ENCODE measurements around the gene NTM.

The NTM gene

GRCh38 chr11:131969261-131969660, 598.8 kb downstream of the NTM start:
- no peaks in the 10 kb centered on the region for H3K36me3 ChIP-seq (ENCODE audit: insufficient read depth, low read length)
- H3K9me2 ChIP-seq (replicated peaks; ENCODE audit: low read depth, low read length): no peaks in the 10 kb centered on the region
- H3K79me2 ChIP-seq (ENCODE audit: insufficient read depth, low read length): no peaks in the 10 kb centered on the region
- H3K4me2 ChIP-seq (ENCODE audit: low read depth, low read length, poor library complexity, severe bottlenecking): no peak overlapping the region
- no peak overlapping the region for H2AFZ ChIP-seq (ENCODE audit: low read length)
- no peaks in the 10 kb centered on the region for H4K20me1 ChIP-seq (ENCODE audit: insufficient read depth, low read length, poor library complexity, severe bottlenecking)
- no peaks in the 10 kb centered on the region for H3K9me3 ChIP-seq (ENCODE audit: insufficient read depth, low read depth, low read length)
- TF ChIP-seq, protein P1, sequence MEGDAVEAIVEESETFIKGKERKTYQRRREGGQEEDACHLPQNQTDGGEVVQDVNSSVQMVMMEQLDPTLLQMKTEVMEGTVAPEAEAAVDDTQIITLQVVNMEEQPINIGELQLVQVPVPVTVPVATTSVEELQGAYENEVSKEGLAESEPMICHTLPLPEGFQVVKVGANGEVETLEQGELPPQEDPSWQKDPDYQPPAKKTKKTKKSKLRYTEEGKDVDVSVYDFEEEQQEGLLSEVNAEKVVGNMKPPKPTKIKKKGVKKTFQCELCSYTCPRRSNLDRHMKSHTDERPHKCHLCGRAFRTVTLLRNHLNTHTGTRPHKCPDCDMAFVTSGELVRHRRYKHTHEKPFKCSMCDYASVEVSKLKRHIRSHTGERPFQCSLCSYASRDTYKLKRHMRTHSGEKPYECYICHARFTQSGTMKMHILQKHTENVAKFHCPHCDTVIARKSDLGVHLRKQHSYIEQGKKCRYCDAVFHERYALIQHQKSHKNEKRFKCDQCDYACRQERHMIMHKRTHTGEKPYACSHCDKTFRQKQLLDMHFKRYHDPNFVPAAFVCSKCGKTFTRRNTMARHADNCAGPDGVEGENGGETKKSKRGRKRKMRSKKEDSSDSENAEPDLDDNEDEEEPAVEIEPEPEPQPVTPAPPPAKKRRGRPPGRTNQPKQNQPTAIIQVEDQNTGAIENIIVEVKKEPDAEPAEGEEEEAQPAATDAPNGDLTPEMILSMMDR (conservative IDR thresholded peaks at IDR 0.05; ENCODE audit: low read length): no peak
- TF ChIP-seq EZH2phosphoT487 (IDR thresholded peaks at IDR 0.05; ENCODE audit: borderline replicate concordance): no peak
- no peaks in the 10 kb centered on the region for H3K27me3 ChIP-seq (ENCODE audit: insufficient read depth, low read length, poor library complexity, severe bottlenecking)
- no peak overlapping the region for H3K4me3 ChIP-seq (ENCODE audit: low read length, poor library complexity, severe bottlenecking)
- no peaks in the 10 kb centered on the region for H3K4me1 ChIP-seq (ENCODE audit: insufficient read depth, low read length, poor library complexity, severe bottlenecking)
- no peaks in the 10 kb centered on the region for H3F3A ChIP-seq (ENCODE audit: low read depth)
- no peak overlapping the region for H3K9ac ChIP-seq (ENCODE audit: low read depth, low read length, poor library complexity, severe bottlenecking)

- TF ChIP-seq, protein P1 (conservative IDR thresholded peaks at IDR 0.05; ENCODE audit: low read length): no peak
- Histone ChIP-seq H2AFZ (ENCODE audit: low read length) (no peak overlapping the region), H3K9me3 (ENCODE audit: insufficient read depth, low read depth, low read length) (no peaks in the 10 kb centered on the region), H4K20me1 (ENCODE audit: insufficient read depth, low read length, poor library complexity, severe bottlenecking) (no peaks in the 10 kb centered on the region), H3K79me2 (ENCODE audit: insufficient read depth, low read length) (no peaks in the 10 kb centered on the region), H3K4me2 (ENCODE audit: low read depth, low read length, poor library complexity, severe bottlenecking) (no peak overlapping the region), H3K27me3 (ENCODE audit: insufficient read depth, low read length, poor library complexity, severe bottlenecking) (no peaks in the 10 kb centered on the region), H3K36me3 (ENCODE audit: insufficient read depth, low read length) (no peaks in the 10 kb centered on the region), H3K4me3 (ENCODE audit: low read length, poor library complexity, severe bottlenecking) (no peak overlapping the region), H3K9ac (ENCODE audit: low read depth, low read length, poor library complexity, severe bottlenecking) (no peak overlapping the region), H3F3A (ENCODE audit: low read depth) (no peaks in the 10 kb centered on the region), H3K4me1 (ENCODE audit: insufficient read depth, low read length, poor library complexity, severe bottlenecking) (no peaks in the 10 kb centered on the region), H3K9me2 (replicated peaks; ENCODE audit: low read depth, low read length) (no peaks in the 10 kb centered on the region)
Measured at GRCh38 chr11:131973061-131973460, 602.6 kb downstream of the NTM start.

- Histone ChIP-seq H3K9me2 (replicated peaks; ENCODE audit: low read depth, low read length) (no peaks in the 10 kb centered on the region), H3K36me3 (ENCODE audit: insufficient read depth, low read length) (no peaks in the 10 kb centered on the region), H3K9ac (ENCODE audit: low read depth, low read length, poor library complexity, severe bottlenecking) (no peak overlapping the region), H3F3A (ENCODE audit: low read depth) (no peaks in the 10 kb centered on the region), H3K4me3 (ENCODE audit: low read length, poor library complexity, severe bottlenecking) (no peak overlapping the region), H3K4me2 (ENCODE audit: low read depth, low read length, poor library complexity, severe bottlenecking) (no peak overlapping the region), H4K20me1 (ENCODE audit: insufficient read depth, low read length, poor library complexity, severe bottlenecking) (no peaks in the 10 kb centered on the region), H3K9me3 (ENCODE audit: insufficient read depth, low read depth, low read length) (no peaks in the 10 kb centered on the region), H3K4me1 (ENCODE audit: insufficient read depth, low read length, poor library complexity, severe bottlenecking) (no peaks in the 10 kb centered on the region), H2AFZ (ENCODE audit: low read length) (no peak overlapping the region), H3K79me2 (ENCODE audit: insufficient read depth, low read length) (no peaks in the 10 kb centered on the region), H3K27me3 (ENCODE audit: insufficient read depth, low read length, poor library complexity, severe bottlenecking) (no peaks in the 10 kb centered on the region)
- no peak for TF ChIP-seq EZH2phosphoT487 (IDR thresholded peaks at IDR 0.05; ENCODE audit: borderline replicate concordance)
- TF ChIP-seq, protein P1 (conservative IDR thresholded peaks at IDR 0.05; ENCODE audit: low read length): no peak
Measured at GRCh38 chr11:131975619-131976018, 605.2 kb downstream of the NTM start.

Measured in Loucy (cell line).